Measurements from ENCODE around the gene LSM14B. TPM values are rescaled to one million over a fixed set of nuclear protein-coding genes. Genes with fewer than 3 reads are reported as not detected.

Gene LSM14B
- total RNA-seq, 1 experiment from 2014 or later, result 61.5 TPM

GRCh38 chr20:62167474-62167873 is 45.2 kb downstream of the LSM14B start:
- peaks cover 4% of the 10 kb centered on the region for H3F3A ChIP-seq (ENCODE audit: insufficient read depth, low read depth)
- no peak for DNase-seq
- H3K27me3 ChIP-seq (ENCODE audit: insufficient read depth, low read depth), result no peaks in the 10 kb centered on the region
- H3K9me3 ChIP-seq (ENCODE audit: insufficient read depth, low read depth), result no peaks in the 10 kb centered on the region
- no peak overlapping the region for H3K4me2 ChIP-seq
- no peak overlapping the region for H2AFZ ChIP-seq
- POLR2A ChIA-PET (ENCODE audit: unreplicated experiment), result no interaction called here
- TF ChIP-seq EZH2 (IDR thresholded peaks at IDR 0.05; ENCODE audit: low read depth) (no peak), CTCF (conservative IDR thresholded peaks at IDR 0.05) (no peak)
- intact Hi-C loops (cut with micrococcal nuclease; ENCODE audit: unreplicated experiment), result no loop called here
- CTCF ChIA-PET, result interaction anchor here (0.7 kb wide), 1 partner anchor 156 kb away, joined by 18 read pairs; no protein-coding TSS in a partner anchor
- BruUV-seq (replicated peaks), result no TSS peak
- H3K4me3 ChIP-seq, result no peak overlapping the region
- no peaks in the 10 kb centered on the region for H3K36me3 ChIP-seq (ENCODE audit: low read depth)
- no peaks in the 10 kb centered on the region for H3K79me2 ChIP-seq (ENCODE audit: low read depth)
- no peaks in the 10 kb centered on the region for H3K9me2 ChIP-seq (ENCODE audit: insufficient read depth)
- H4K20me1 ChIP-seq (ENCODE audit: insufficient read depth), result peaks cover 5% of the 10 kb centered on the region; the same call in 1 of the 2 replicates
- no peak overlapping the region for H3K27ac ChIP-seq
- H3K4me1 ChIP-seq (replicated peaks; ENCODE audit: insufficient read depth), result no peaks in the 10 kb centered on the region

GRCh38 chr20:62168061-62168460 is 45.8 kb downstream of the LSM14B start:
- H3K79me2 ChIP-seq (ENCODE audit: low read depth), result no peaks in the 10 kb centered on the region
- ChIA-PET POLR2A (ENCODE audit: unreplicated experiment) (no interaction called here), CTCF (no interaction called here)
- TF ChIP-seq CTCF (conservative IDR thresholded peaks at IDR 0.05) (no peak), EZH2 (IDR thresholded peaks at IDR 0.05; ENCODE audit: low read depth) (no peak)
- no peak for DNase-seq
- no peaks in the 10 kb centered on the region for H3K9me2 ChIP-seq (ENCODE audit: insufficient read depth)
- H3K4me1 ChIP-seq (replicated peaks; ENCODE audit: insufficient read depth), result no peaks in the 10 kb centered on the region
- H3K36me3 ChIP-seq (ENCODE audit: low read depth), result no peaks in the 10 kb centered on the region
- no peak overlapping the region for H3K4me2 ChIP-seq
- peaks cover 4% of the 10 kb centered on the region for H3F3A ChIP-seq (ENCODE audit: insufficient read depth, low read depth)
- H3K27ac ChIP-seq, result no peak overlapping the region
- intact Hi-C loops (cut with micrococcal nuclease; ENCODE audit: unreplicated experiment), result no loop called here
- no peak overlapping the region for H2AFZ ChIP-seq
- peaks cover under 1% of the 10 kb centered on the region; the same call in 1 of the 2 replicates for H4K20me1 ChIP-seq (ENCODE audit: insufficient read depth)
- H3K4me3 ChIP-seq, result no peak overlapping the region
- no TSS peak for BruUV-seq (replicated peaks)
- H3K9me3 ChIP-seq (ENCODE audit: insufficient read depth, low read depth), result no peaks in the 10 kb centered on the region
- no peaks in the 10 kb centered on the region for H3K27me3 ChIP-seq (ENCODE audit: insufficient read depth, low read depth)

- Histone ChIP-seq H4K20me1 (ENCODE audit: insufficient read depth) (no peaks in the 10 kb centered on the region; the same call in 1 of the 2 replicates), H2AFZ (no peak overlapping the region), H3K4me2 (no peak overlapping the region), H3K27ac (no peak overlapping the region), H3F3A (ENCODE audit: insufficient read depth, low read depth) (peaks cover 4% of the 10 kb centered on the region), H3K79me2 (ENCODE audit: low read depth) (no peaks in the 10 kb centered on the region), H3K36me3 (ENCODE audit: low read depth) (no peaks in the 10 kb centered on the region), H3K9me2 (ENCODE audit: insufficient read depth) (no peaks in the 10 kb centered on the region), H3K27me3 (ENCODE audit: insufficient read depth, low read depth) (no peaks in the 10 kb centered on the region), H3K9me3 (ENCODE audit: insufficient read depth, low read depth) (no peaks in the 10 kb centered on the region), H3K4me3 (no peak overlapping the region), H3K4me1 (replicated peaks; ENCODE audit: insufficient read depth) (no peaks in the 10 kb centered on the region)
- no TSS peak for BruUV-seq (replicated peaks)
- no peak for TF ChIP-seq CTCF (conservative IDR thresholded peaks at IDR 0.05)
- no peak for TF ChIP-seq EZH2 (IDR thresholded peaks at IDR 0.05; ENCODE audit: low read depth)
- CTCF ChIA-PET, result no interaction called here
- POLR2A ChIA-PET (ENCODE audit: unreplicated experiment), result no interaction called here
- intact Hi-C loops (cut with micrococcal nuclease; ENCODE audit: unreplicated experiment), result no loop called here
- DNase-seq, result no peak
Measured at GRCh38 chr20:62168890-62169435, 46.7 kb downstream of the LSM14B start.
